Cerebellar cortex (tissue), 1 donor: Measurements from ENCODE around the gene YARS2.
"Not testable (repeated sequence)": the region's sequence is repeated elsewhere in the genome, so short reads cannot be mapped to it uniquely, and the experiment has no call there.

Source experiments
- DNase-seq: peaks from one replicate; pipeline ENCODE4 v3.0.0-alpha.2; 2015; ENCODE audit warnings: low spot score

Gene YARS2

DNA sequence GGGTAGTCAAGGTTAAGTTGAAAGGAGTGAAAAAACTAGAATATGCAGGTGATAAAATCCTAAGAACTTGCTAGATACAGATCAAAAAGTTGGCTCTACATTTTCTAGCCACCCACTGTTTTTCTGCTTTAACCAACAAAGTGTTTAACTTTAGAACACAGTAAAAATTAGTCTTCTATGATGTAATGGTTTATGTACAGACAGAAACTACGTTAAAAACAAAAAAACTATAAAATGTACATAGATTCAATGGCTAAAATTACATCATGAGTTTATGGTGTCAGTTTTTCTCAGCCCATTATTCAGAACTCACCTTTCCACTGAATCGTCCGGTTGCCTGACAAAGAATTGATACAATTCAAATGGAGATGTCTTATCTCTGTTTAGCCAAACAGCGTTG, 2.1 kb downstream of the YARS2 start:
- no peak for DNase-seq

DNA sequence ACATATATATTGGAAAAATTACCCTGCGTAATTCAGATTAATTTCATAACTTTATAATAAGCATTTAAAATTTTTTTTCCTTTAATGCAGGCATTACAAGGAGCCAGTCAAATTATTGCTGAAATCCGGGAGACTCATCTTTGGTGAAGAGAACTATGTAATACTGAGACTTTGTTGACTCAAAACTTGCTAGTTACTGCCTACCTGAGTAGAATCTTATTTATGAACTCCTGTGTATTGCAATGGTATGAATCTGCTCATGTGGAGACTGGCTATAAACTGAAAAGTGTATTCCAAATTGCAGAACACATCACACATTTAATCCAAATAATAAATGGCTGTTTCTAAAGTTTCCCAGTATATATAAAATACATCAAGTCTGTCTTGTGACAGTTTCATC, 12.4 kb downstream of the YARS2 start:
- DNase-seq = no peak

DNA sequence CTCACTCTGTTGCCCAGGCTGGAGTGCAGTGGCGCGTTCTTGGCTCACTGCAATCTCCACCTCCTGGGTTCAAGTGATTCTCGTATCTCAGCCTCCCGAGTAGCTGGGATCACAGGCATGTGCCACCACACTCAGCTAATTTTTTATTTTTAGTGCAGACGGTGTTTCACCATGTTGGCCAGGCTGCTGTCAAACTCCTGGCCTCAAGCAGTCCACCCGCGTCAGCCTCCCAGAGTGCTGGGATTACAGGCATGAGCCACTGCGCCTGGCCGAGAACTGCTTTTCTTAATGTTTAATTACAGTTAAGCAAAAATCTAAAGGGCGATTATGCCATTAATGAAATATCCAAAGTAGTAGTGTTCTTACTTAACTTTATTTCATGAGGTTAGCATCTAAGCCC, 13.6 kb downstream of the YARS2 start:
- no peak for DNase-seq

DNA sequence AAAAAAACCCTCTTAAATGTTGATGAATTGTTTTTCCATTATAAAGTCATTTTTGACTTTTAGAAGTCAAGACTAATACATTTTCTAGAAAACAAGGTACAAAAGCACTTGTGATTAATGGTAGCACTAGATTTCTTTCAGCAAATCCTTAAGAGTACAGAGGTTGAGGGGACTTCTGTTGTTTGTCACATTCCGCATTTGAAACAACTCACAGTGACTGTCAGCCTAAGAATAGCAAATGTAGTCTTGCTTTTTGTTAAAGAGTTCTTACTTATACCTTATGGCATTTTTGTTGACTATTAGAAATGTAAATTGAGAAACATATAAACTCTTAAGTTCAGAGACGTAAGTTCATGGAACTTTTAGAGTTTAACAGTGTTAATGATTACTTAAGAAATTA, 16.4 kb downstream of the YARS2 start:
- DNase-seq = no peak

DNA sequence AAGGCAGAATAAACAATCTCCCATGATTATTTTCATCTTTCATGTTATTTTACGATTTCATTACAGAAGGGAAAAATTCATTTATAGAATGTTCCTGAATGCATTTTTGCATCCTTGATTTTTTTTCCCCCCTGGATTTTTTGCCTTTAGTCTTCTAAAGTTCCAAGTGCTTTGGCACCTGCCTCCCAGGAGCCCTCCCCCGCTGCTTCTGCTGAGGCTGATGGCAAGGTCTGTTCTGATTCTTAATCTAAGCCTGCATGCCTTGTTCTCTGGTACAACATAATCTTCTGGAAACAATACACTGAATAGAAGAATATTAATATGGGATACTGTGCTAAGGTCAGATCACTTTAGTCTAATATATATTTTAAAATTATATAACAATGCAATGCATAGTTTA, 18.0 kb downstream of the YARS2 start:
- DNase-seq = no peak

DNA sequence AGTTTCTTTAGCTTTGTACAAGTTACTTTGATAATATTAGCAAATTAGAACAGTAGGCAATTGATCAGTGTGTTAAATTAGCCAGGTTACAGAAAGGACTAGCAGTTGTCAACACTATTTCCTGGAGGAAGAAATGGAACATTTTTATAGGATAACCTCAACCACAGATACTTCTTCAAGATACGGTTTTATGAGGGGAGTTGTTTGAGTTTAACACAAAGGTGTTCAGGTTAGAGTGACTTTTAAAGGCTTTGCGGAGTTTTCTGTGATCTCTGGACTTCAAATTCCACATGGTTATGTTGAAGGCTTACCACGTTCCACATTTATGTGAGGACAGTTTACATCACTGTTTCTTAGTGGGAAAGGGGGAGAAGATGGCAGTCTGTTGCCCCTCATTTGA, 19.3 kb downstream of the YARS2 start:
- DNase-seq = no peak

DNA sequence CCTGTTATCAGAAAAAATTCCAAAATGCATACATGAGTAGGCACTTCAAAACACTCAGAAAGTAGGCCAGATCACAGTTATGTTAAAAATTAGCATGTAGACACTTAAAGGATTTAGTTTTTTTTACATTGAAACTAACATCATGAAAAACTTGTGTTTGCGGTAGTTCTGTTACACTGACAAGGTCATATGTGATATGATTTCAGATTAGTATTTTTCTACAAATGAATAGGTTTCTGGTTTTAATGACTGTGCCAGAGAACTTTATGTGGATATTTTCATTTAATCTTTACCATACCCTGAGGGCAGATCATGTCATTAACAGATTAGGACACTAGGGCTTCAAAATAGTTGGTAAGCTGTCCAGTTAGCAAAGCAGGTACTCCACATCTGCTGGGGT, 20.7 kb downstream of the YARS2 start:
- DNase-seq = no peak

DNA sequence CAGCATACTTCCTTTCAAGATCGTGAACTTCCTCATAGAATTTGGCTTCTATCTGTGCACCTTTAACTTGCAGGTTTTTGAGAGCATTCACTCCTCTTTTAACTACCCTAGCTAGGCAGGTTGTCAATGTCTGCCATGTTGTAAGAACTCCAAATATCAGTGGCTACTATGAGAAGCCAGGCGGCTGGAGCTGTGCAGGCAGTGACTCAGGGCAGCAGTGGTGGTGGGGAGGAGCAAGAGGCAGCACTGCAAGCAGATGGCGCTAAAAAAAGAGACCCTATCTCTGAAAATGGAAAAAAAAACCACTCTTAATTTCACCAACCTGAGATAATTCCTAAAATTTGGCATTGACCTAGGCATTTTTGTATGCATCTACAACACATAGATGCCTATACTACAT, 28.5 kb downstream of the YARS2 start:
- no peak for DNase-seq

DNA sequence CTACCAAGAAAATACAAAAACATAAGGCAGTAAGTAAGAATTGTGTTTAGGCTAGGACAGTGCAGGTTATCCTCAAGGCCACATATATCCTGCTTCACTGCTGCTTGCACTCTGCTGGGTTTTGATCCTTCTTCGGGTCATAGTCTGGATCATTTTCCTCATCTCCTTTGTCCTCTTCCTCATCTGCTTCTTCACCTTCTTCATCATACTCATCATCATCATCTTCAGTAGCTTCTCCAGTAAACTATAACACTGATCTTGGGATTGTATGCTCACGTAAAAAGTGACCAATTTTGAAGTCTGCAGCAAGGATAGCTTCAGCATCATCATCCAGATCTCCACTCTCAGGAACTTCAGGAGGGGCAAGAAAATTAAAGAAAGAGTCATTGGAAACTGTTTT, 29.4 kb downstream of the YARS2 start:
- no peak for DNase-seq

DNA sequence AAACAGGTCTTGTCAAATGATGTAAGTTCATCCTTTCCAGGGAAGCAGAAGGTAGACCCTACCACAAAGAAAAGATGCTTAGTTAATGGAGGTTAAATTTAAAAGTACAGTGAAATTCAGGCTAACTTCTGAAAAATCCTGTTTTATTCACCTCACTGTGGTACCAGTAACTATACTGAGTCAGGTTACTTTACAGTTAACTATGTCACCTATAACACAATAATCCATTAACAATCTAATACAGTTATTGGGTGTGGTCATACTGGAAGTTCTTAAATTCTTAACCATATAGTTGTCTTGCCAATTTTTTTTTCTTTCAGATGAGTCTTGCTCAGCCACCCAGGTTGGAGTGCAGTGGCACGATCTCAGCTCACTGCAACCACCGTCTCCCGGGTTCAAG, 30.4 kb downstream of the YARS2 start:
- not testable (repeated sequence) for DNase-seq

DNA sequence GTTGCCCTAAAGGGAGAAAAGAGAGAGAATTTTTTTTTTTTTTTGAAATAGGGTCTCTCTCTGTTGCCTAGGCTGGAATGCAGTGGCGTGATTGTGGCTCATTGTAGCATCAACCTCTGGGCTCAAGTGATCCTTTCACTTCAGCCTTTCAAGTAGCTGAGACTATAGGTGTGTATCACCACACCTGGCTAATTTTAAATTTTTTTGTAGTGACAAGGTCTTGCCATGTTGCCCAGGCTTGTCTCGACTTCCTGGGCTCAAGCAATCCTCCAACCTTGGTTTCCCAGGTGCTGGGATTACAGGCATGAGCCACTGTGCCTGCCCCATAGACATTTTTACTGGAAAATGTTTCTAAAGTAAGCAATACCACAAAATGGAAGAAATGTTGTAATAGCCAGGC, 36.8 kb downstream of the YARS2 start:
- no peak for DNase-seq

DNA sequence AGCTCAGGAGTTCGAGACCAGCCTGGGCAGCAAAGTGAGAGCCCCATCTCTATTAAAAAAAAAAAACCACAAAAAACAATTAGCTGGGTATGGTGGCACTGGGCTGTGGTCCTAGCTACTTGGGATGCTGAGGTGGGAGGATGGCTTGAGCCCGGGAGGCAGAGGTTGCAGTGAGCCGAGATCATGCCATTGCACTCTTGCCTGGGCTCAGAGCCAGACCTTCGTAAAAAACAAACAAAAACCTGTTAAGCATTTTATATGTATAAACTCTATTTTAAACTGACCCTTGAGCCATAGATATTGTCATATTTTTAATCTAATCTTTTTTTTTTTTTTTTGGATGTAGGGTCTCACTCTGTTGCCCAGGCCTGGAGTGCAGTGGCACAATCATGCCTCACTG, 40.9 kb downstream of the YARS2 start:
- no peak for DNase-seq

DNA sequence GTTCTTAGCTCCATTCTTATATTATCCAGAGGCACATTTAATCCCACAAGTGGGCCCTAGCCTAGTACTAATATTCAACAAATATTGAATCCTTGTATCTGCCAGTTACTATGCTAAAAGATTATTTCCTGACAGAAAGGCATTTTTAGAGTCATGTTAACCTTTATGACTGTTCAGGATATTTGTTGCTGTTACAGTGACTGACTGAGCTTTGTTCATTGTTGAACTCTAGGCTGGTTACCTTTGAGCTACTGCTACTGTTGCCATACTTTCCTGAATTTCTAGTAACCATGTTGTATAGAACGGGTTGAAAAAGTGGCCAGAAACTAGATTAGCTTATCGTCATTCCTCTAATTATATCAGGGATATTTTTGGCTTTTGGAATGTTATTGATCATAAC, 46.8 kb downstream of the YARS2 start:
- DNase-seq = no peak

DNA sequence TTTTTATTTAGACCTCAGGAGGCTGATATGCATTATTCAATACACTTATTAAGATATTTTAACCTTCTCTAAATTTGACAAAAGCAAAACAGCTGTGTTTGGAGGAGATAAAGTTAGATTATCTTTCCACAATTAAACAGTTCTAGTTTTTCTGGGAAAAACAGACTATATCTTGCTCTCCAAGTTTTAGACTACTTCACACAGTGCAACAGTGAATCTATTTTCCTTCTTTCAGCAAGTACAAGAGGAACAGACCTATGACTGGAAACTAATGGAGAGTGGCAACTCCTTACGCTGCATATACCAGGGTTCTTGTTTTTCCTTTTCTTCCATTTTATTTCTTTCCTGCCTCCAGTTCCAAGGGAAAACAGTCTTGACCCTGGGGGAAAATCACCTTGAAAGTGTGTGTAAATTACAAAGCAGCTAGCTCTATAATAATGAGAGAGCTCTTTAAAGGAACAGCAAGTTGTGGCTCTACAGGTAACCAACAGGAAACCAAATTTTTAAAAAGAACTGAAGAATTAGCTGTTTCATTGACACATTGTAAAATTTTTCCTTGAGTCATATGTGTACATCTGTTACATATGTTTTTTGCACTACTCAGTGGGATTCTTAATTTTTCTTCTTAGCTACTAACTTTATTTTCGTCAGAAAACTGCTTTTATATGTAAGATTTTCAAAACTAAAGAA, 49.2 kb downstream of the YARS2 start:
- no peak for DNase-seq

DNA sequence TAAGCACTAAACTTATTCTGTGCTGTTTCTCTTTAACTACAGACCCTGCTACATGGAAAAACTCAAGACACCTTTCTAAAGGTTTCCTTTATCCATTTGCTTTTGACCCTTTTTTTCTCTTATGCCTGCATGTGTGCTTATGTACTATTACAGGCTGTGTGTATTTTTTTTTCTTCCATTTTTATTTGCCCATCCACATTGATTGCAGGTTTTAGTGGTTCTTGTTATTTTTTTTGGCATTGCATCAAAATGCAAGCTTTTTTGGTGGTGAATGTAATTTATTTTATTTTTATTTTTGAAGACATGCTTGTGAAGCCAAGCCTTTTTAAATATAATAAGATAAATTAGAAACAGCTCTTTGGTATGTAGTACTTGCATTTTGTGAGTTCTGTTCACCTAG, 49.9 kb downstream of the YARS2 start:
- no peak for DNase-seq

DNA sequence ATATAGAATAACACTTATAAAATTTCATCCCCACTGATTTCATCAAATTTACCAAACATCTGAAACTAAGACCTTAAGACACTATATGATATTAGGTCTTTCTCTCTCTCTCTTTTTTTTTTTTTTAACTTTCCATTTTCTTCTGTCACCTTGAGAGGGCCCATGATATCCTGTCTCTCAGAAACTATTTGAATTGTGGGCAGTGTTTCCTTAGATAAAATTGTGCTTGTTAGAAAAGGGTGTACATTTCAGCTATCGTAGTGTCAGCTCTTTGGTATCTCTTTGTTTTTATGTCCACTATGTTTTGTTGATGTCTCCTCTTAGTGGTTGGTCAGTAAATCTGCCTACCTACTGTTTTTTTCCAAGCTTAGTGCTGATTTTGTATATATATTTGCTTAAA, 52.8 kb downstream of the YARS2 start:
- DNase-seq = no peak

DNA sequence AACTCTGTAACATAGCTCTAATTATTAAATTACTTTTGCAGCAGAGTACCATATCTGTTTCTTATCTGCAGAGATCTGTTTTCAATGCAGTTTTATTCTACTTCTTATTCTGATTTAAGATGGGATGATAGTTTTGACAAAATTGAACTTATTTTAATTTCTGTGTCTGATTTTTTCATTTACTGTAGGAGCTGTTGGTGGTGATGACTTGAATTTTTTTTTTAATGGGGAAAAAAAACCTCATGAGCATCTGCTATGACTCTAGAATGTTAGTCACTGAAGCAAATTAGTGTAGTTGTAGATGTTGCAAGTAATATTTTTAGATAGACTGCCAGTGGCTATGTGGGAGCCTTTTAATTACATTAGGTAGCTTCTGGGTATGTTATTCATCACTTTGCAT, 53.2 kb downstream of the YARS2 start:
- DNase-seq = no peak

DNA sequence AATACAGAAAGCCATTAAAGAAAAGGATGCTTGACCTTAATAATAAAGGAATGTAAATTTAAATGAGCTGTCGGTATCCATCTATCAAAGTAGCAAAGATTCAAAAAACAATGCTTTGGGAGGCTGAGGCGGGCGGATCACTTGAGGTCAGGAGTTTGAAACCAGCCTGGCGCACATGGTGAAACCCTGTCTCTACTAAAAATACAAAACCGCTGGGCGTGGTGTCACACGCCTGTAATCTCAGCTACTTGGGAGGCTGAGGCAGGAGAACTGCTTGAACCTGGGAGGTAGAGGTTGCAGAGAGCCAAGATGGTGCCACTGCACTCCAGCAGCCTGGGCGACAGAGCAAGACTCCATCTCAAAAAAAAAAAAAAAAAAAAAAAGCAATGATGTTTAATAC, 56.3 kb downstream of the YARS2 start:
- not testable (repeated sequence) for DNase-seq

DNA sequence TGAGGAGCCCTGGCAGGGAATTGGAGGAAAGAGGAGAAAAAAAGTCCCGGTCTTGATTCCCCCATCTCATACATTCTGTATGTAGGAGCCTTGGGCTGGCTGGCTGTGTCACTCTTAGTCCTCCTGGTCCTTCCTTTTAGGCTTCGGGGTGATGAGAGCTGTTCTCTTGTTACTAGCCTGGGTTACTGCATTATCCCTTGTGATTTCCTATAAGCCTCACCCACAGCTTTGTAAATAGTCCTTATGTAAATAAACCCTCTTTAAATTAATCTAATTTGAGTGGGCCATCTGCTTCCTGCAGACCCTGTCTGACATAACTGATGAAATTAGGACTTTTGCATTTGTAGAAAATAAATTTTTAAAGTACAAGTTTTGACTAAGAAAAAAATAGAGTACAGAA, 57.4 kb downstream of the YARS2 start:
- no peak for DNase-seq

DNA sequence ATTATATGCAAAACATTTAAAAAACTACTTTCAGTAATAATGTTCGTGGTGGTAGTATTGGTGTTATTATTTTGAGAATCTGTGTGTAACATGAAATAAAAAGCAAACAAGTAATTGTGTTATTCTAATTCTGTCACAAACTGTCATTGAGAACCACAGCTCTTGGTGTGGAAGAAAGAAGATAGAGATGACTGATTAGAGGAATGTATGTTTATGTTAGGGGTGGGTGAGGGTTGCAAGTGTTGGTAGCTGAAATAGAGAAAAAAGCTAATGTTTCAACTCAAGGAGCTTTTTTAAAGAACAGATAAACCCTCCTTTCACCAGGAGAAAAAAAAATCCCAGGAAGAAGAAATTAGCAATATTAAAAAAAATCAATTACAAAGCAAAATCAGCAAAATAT, 58.3 kb downstream of the YARS2 start:
- DNase-seq = no peak
